Mesenchymal stem cell (in vitro differentiated cells and primary cell): ENCODE data around the gene RPS23.

Source experiments
- DNase-seq: peaks from one replicate; pipeline ENCODE4 v3.0.0-alpha.2; 2013
- H2AFZ ChIP-seq: one replicate; pipeline ENCODE4 v1.6.1; 2013; ENCODE audit warnings: low read depth, mild to moderate bottlenecking, control low read depth, inconsistent platforms, low read length, moderate library complexity
- H2AK5ac ChIP-seq: 2 replicates; pipeline ENCODE4 v1.6.1; 2013; ENCODE audit warnings: low read length, moderate library complexity, mild to moderate bottlenecking, inconsistent platforms; ENCODE audit not compliant: severe bottlenecking
- H2BK120ac ChIP-seq: one replicate; pipeline ENCODE4 v1.6.1; 2013; ENCODE audit warnings: low read depth, mild to moderate bottlenecking, inconsistent platforms, low read length, moderate library complexity
- H2BK12ac ChIP-seq, 2 experiments: one replicate each; pipeline ENCODE4 v1.6.1; 2013; ENCODE audit warnings: inconsistent platforms in 2 of 2, low read length in 2 of 2, mild to moderate bottlenecking in 2 of 2, moderate library complexity in 2 of 2, control low read depth in 1 of 2
- H2BK15ac ChIP-seq: one replicate; pipeline ENCODE4 v1.6.1; 2013; ENCODE audit warnings: mild to moderate bottlenecking, low read depth, inconsistent platforms; ENCODE audit not compliant: poor library complexity, severe bottlenecking
- H2BK5ac ChIP-seq: 2 replicates; pipeline ENCODE4 v1.6.1; 2013; ENCODE audit warnings: low read depth, mild to moderate bottlenecking, low read length, control low read depth, inconsistent platforms; ENCODE audit not compliant: poor library complexity, severe bottlenecking
- H3K14ac ChIP-seq, 2 experiments: one replicate each; pipeline ENCODE4 v1.6.1; 2013; ENCODE audit warnings: inconsistent platforms in 2 of 2, low read length in 2 of 2, control low read depth in 1 of 2, mild to moderate bottlenecking in 1 of 2, moderate library complexity in 1 of 2
- H3K18ac ChIP-seq, 2 experiments: one replicate each; pipeline ENCODE4 v1.6.1; 2013; ENCODE audit warnings: inconsistent platforms in 2 of 2, low read length in 2 of 2, control low read depth in 1 of 2, low read depth in 1 of 2, mild to moderate bottlenecking in 1 of 2
- H3K23ac ChIP-seq, 2 experiments: one replicate each; pipeline ENCODE4 v1.6.1; 2013; ENCODE audit warnings: inconsistent platforms in 2 of 2, low read length in 2 of 2, mild to moderate bottlenecking in 2 of 2, moderate library complexity in 2 of 2, control low read depth in 1 of 2
- H3K27ac ChIP-seq: 2 replicates; pipeline ENCODE4 v1.5.1; 2013; ENCODE audit warnings: mild to moderate bottlenecking, moderate library complexity, low read length, control low read depth, inconsistent platforms; ENCODE audit not compliant: poor library complexity, severe bottlenecking
- H3K27me3 ChIP-seq, 2 experiments: 2 replicates each; pipeline versions ENCODE4 v1.6.1 to v1.7.0; 2013; ENCODE audit warnings: low read length in 2 of 2, mild to moderate bottlenecking in 2 of 2, moderate library complexity in 2 of 2, control low read depth in 1 of 2, inconsistent platforms in 1 of 2; ENCODE audit not compliant: control insufficient read depth in 1 of 2, insufficient read depth in 1 of 2
- H3K36me3 ChIP-seq, 2 experiments: 2 replicates each; pipeline versions ENCODE4 v1.6.1 to v1.7.0; 2013; ENCODE audit warnings: low read length in 2 of 2, control low read depth in 1 of 2, inconsistent platforms in 1 of 2, low read depth in 1 of 2, mild to moderate bottlenecking in 1 of 2; ENCODE audit not compliant: insufficient read depth in 2 of 2, control insufficient read depth in 1 of 2
- H3K4ac ChIP-seq, 2 experiments: one replicate each; pipeline ENCODE4 v1.6.1; 2013; ENCODE audit warnings: inconsistent platforms in 2 of 2, low read length in 2 of 2, mild to moderate bottlenecking in 2 of 2, moderate library complexity in 2 of 2, control low read depth in 1 of 2, low read depth in 1 of 2
- H3K4me1 ChIP-seq: 2 replicates; pipeline ENCODE4 v1.6.1; 2013; ENCODE audit warnings: low read depth, low read length, control low read depth; ENCODE audit not compliant: control insufficient read depth, insufficient read depth
- H3K4me2 ChIP-seq: 2 replicates; pipeline ENCODE4 v1.6.1; 2013; ENCODE audit warnings: low read length, mild to moderate bottlenecking, inconsistent platforms; ENCODE audit not compliant: poor library complexity, severe bottlenecking
- H3K4me3 ChIP-seq, 2 experiments: 2 replicates each; pipeline versions ENCODE4 v1.5.1 to v1.7.0; 2013; ENCODE audit warnings: low read length in 2 of 2, mild to moderate bottlenecking in 2 of 2, control low read depth in 1 of 2, low read depth in 1 of 2; ENCODE audit not compliant: insufficient read depth in 1 of 2
- H3K79me1 ChIP-seq: replicated peaks from 2 replicates; pipeline ENCODE4 v1.6.1; 2013; ENCODE audit warnings: mild to moderate bottlenecking, control low read depth, low read length, inconsistent platforms; ENCODE audit not compliant: poor library complexity, severe bottlenecking
- H3K9ac ChIP-seq: 2 replicates; pipeline ENCODE4 v1.7.0; 2013; ENCODE audit warnings: mild to moderate bottlenecking, low read length, moderate library complexity
- H3K9me3 ChIP-seq: 2 replicates; pipeline ENCODE4 v1.7.0; 2013; ENCODE audit warnings: mild to moderate bottlenecking, low read length; ENCODE audit not compliant: control insufficient read depth
- H4K8ac ChIP-seq: one replicate; pipeline ENCODE4 v1.6.1; 2013; ENCODE audit warnings: inconsistent platforms, mild to moderate bottlenecking, low read length, moderate library complexity
- H4K91ac ChIP-seq: one replicate; pipeline ENCODE4 v1.6.1; 2013; ENCODE audit warnings: mild to moderate bottlenecking, low read length, inconsistent platforms
- WGBS: methylation state at CpG from one replicate; pipeline ENCODE4 v1.1.7; 2013; ENCODE audit warnings: mixed read lengths; 5-methylcytosine and 5-hydroxymethylcytosine counted together

RPS23 gene

GRCh38 chr5:82313016-82313415 lies 34.9 kb upstream of the RPS23 start:
- Histone ChIP-seq H4K91ac (no peak overlapping the region), H2BK120ac (no peak overlapping the region), H2AFZ (no peak overlapping the region), H2BK5ac (no peak overlapping the region), H3K9me3 (no peaks in the 10 kb centered on the region), H3K9ac (peak overlapping the region; percentile 41), H3K79me1 (no peaks in the 10 kb centered on the region), H3K36me3 (peaks cover 0 to 4% of the 10 kb centered on the region in 2 experiments), H4K8ac (no peak overlapping the region), H2BK15ac (no peak overlapping the region), H3K4me3 (no peak overlapping the region), H2BK12ac (no peak overlapping the region), H3K14ac (no peak overlapping the region), H3K18ac (no peak overlapping the region), H3K4me1 (peaks cover 2% of the 10 kb centered on the region), H2AK5ac (no peak overlapping the region), H3K27ac (no peak overlapping the region), H3K27me3 (no peaks in the 10 kb centered on the region), H3K4ac (no peak overlapping the region), H3K4me2 (no peak overlapping the region), H3K23ac (no peak overlapping the region)
- 52% methylated on average over 5 of the region's 5 CpGs for WGBS
- no peak for DNase-seq

GRCh38 chr5:82312373-82312856 lies 34.3 kb upstream of the RPS23 start:
- H2AK5ac ChIP-seq, result no peak overlapping the region
- H3K4me2 ChIP-seq, result no peak overlapping the region
- H3K9me3 ChIP-seq, result no peaks in the 10 kb centered on the region
- no peak overlapping the region for H4K91ac ChIP-seq
- H3K14ac ChIP-seq, result peak overlapping the region in 1 of 2 experiments; percentile 38
- peak overlapping the region in 1 of 2 experiments; percentile 93 for H3K18ac ChIP-seq
- no peaks in the 10 kb centered on the region for H3K79me1 ChIP-seq
- no peak overlapping the region for H2BK5ac ChIP-seq
- peaks cover 0 to 4% of the 10 kb centered on the region in 2 experiments for H3K36me3 ChIP-seq
- H2BK15ac ChIP-seq, result peak overlapping the region; percentile 55
- H3K4me3 ChIP-seq, result no peak overlapping the region
- no peak overlapping the region for H3K23ac ChIP-seq
- no peak overlapping the region for H3K4ac ChIP-seq
- WGBS, result 62% methylated on average over 12 of the region's 17 CpGs
- peak overlapping the region; percentile 41 for H3K9ac ChIP-seq
- no peak overlapping the region for H4K8ac ChIP-seq
- no peak overlapping the region for H2AFZ ChIP-seq
- H3K27ac ChIP-seq, result no peak overlapping the region
- no peak overlapping the region for H2BK120ac ChIP-seq
- H3K4me1 ChIP-seq, result peaks cover 2% of the 10 kb centered on the region
- DNase-seq, result peak; percentile 83
- peak overlapping the region in 1 of 2 experiments; percentile 61 for H2BK12ac ChIP-seq
- no peaks in the 10 kb centered on the region for H3K27me3 ChIP-seq

GRCh38 chr5:82309091-82309531 lies 31.0 kb upstream of the RPS23 start:
- Histone ChIP-seq H3K4ac (no peak overlapping the region), H3K4me2 (no peak overlapping the region), H3K23ac (no peak overlapping the region), H3K18ac (no peak overlapping the region), H4K8ac (no peak overlapping the region), H2BK12ac (no peak overlapping the region), H4K91ac (no peak overlapping the region), H3K14ac (no peak overlapping the region), H3K4me1 (peaks cover 2% of the 10 kb centered on the region), H3K4me3 (no peak overlapping the region), H2BK15ac (no peak overlapping the region), H2AFZ (no peak overlapping the region), H2BK120ac (no peak overlapping the region), H3K27ac (no peak overlapping the region), H3K9ac (no peak overlapping the region), H3K79me1 (no peaks in the 10 kb centered on the region), H2BK5ac (no peak overlapping the region), H3K9me3 (no peaks in the 10 kb centered on the region), H2AK5ac (no peak overlapping the region), H3K27me3 (no peaks in the 10 kb centered on the region), H3K36me3 (peaks cover 0 to 8% of the 10 kb centered on the region in 2 experiments)
- WGBS, result 17% methylated on average over 2 of the region's 4 CpGs
- DNase-seq, result peak; percentile 37

- Histone ChIP-seq H3K9me3 (no peaks in the 10 kb centered on the region), H3K27ac (no peak overlapping the region), H3K4me1 (peaks cover 2% of the 10 kb centered on the region), H2BK5ac (no peak overlapping the region), H3K4me2 (no peak overlapping the region), H3K4me3 (no peak overlapping the region), H3K36me3 (peaks cover 0 to 8% of the 10 kb centered on the region in 2 experiments), H2AFZ (no peak overlapping the region), H3K27me3 (no peaks in the 10 kb centered on the region), H3K79me1 (no peaks in the 10 kb centered on the region), H4K8ac (no peak overlapping the region), H2BK15ac (no peak overlapping the region), H3K18ac (no peak overlapping the region), H2BK12ac (no peak overlapping the region), H4K91ac (no peak overlapping the region), H3K23ac (no peak overlapping the region), H3K14ac (no peak overlapping the region), H2AK5ac (no peak overlapping the region), H3K4ac (no peak overlapping the region), H2BK120ac (no peak overlapping the region), H3K9ac (no peak overlapping the region)
- no peak for DNase-seq
- no CpG with 5 or more reads among the region's 1 CpG for WGBS
Observed at GRCh38 chr5:82308416-82308815, 30.3 kb upstream of the RPS23 start.
